Measurements from ENCODE around the gene MYO5C.

The MYO5C gene

GRCh38 chr15:52159645-52160044, 136.0 kb downstream of the MYO5C start:
- Histone ChIP-seq H3K27me3 (no peaks in the 10 kb centered on the region), H3K36me3 (no peaks in the 10 kb centered on the region), H3K4me1 (ENCODE audit: control insufficient read depth in 1 of 2, insufficient read depth in 1 of 2, low read depth in 1 of 2, low read length in 1 of 2) (peaks cover 0 to 3% of the 10 kb centered on the region in 2 experiments), H3K9me3 (no peaks in the 10 kb centered on the region), H3K27ac (no peak overlapping the region), H3K4me3 (ENCODE audit: low read depth in 1 of 2, low read length in 1 of 2) (no peak overlapping the region)
- TF ChIP-seq, protein P1, sequence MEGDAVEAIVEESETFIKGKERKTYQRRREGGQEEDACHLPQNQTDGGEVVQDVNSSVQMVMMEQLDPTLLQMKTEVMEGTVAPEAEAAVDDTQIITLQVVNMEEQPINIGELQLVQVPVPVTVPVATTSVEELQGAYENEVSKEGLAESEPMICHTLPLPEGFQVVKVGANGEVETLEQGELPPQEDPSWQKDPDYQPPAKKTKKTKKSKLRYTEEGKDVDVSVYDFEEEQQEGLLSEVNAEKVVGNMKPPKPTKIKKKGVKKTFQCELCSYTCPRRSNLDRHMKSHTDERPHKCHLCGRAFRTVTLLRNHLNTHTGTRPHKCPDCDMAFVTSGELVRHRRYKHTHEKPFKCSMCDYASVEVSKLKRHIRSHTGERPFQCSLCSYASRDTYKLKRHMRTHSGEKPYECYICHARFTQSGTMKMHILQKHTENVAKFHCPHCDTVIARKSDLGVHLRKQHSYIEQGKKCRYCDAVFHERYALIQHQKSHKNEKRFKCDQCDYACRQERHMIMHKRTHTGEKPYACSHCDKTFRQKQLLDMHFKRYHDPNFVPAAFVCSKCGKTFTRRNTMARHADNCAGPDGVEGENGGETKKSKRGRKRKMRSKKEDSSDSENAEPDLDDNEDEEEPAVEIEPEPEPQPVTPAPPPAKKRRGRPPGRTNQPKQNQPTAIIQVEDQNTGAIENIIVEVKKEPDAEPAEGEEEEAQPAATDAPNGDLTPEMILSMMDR (IDR thresholded peaks at IDR 0.05) = no peak

- no peak overlapping the region for H3K4me3 ChIP-seq (ENCODE audit: low read depth in 1 of 2, low read length in 1 of 2)
- H3K27me3 ChIP-seq = no peaks in the 10 kb centered on the region
- TF ChIP-seq, protein P1 (IDR thresholded peaks at IDR 0.05) = no peak
- H3K36me3 ChIP-seq = no peaks in the 10 kb centered on the region
- H3K4me1 ChIP-seq (ENCODE audit: control insufficient read depth in 1 of 2, insufficient read depth in 1 of 2, low read depth in 1 of 2, low read length in 1 of 2) = peaks cover 0 to 3% of the 10 kb centered on the region in 2 experiments
- no peaks in the 10 kb centered on the region for H3K9me3 ChIP-seq
- H3K27ac ChIP-seq = no peak overlapping the region
Observed at GRCh38 chr15:52158084-52158765, 137.4 kb downstream of the MYO5C start.

GRCh38 chr15:52155878-52156277, 139.7 kb downstream of the MYO5C start:
- Histone ChIP-seq H3K4me1 (ENCODE audit: control insufficient read depth in 1 of 2, insufficient read depth in 1 of 2, low read depth in 1 of 2, low read length in 1 of 2) (peaks cover 0 to 3% of the 10 kb centered on the region in 2 experiments), H3K36me3 (no peaks in the 10 kb centered on the region), H3K9me3 (no peaks in the 10 kb centered on the region), H3K27ac (no peak overlapping the region), H3K4me3 (ENCODE audit: low read depth in 1 of 2, low read length in 1 of 2) (no peak overlapping the region), H3K27me3 (no peaks in the 10 kb centered on the region)
- TF ChIP-seq, protein P1 (IDR thresholded peaks at IDR 0.05) = no peak

- Histone ChIP-seq H3K4me3 (ENCODE audit: low read depth in 1 of 2, low read length in 1 of 2) (no peak overlapping the region), H3K9me3 (no peaks in the 10 kb centered on the region), H3K27me3 (no peaks in the 10 kb centered on the region), H3K4me1 (ENCODE audit: control insufficient read depth in 1 of 2, insufficient read depth in 1 of 2, low read depth in 1 of 2, low read length in 1 of 2) (peaks cover 0 to 3% of the 10 kb centered on the region in 2 experiments), H3K36me3 (no peaks in the 10 kb centered on the region), H3K27ac (no peak overlapping the region)
- TF ChIP-seq, protein P1 (IDR thresholded peaks at IDR 0.05) = no peak
Observed at GRCh38 chr15:52154896-52155865, 140.4 kb downstream of the MYO5C start.

DNA sequence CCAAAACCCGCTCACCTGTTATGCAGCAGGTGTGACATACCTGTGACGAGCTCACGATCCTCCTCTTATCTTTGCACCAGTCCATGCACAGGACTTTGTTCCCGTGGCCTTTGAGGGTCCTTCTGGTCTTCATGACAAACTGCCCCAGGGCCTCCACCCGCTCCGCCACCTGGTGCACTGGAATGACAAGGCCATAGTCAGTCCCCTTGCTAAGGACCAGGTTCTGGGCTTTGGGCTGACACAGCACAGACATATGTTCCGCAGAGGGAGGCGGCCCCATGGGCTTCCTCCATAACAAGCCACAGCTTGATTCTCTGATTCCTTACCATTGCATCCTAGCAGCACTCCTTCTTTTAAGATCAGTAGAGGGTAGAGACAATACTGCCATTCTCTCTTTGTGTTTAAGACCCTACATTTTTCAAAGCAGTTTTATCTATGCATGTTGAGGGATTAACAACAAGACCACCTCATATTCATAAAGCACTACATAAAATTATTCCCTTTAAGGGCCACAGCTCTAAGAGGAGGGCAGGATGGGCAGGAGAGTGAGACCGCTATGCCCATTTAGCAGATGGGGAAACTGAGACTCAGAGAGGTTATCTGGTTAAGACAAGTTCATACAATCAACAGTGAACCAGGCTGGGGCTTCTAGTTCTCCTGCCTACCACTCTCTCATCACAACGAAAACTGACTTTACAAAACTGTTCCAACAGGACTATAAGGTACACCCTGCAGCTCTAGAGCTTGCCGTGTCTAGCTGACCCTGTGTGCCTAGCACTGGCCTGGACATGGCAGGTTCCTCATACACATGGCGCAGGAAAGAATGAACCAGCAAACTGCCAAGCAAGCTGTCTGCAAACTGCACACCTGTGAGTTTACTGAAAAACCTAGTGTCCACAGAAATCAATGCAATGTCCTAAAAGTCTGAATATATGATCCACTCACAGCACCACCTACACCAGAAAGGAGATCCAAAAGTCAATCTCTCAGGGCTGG, 141.4 kb downstream of the MYO5C start:
- no peak overlapping the region for H3K4me3 ChIP-seq (ENCODE audit: low read depth in 1 of 2, low read length in 1 of 2)
- no peaks in the 10 kb centered on the region for H3K27me3 ChIP-seq
- peaks cover 0 to 3% of the 10 kb centered on the region in 2 experiments for H3K4me1 ChIP-seq (ENCODE audit: control insufficient read depth in 1 of 2, insufficient read depth in 1 of 2, low read depth in 1 of 2, low read length in 1 of 2)
- TF ChIP-seq, protein P1 (IDR thresholded peaks at IDR 0.05) = no peak
- no peaks in the 10 kb centered on the region for H3K36me3 ChIP-seq
- H3K27ac ChIP-seq = no peak overlapping the region
- no peaks in the 10 kb centered on the region for H3K9me3 ChIP-seq
